ENCODE data around the gene UTS2. TPM values are rescaled to one million over a fixed set of nuclear protein-coding genes. Genes with fewer than 3 reads are reported as not detected.

The UTS2 gene
- total RNA-seq, 2 experiments from 2014 or later: 1.6 to 2.0 TPM

DNA sequence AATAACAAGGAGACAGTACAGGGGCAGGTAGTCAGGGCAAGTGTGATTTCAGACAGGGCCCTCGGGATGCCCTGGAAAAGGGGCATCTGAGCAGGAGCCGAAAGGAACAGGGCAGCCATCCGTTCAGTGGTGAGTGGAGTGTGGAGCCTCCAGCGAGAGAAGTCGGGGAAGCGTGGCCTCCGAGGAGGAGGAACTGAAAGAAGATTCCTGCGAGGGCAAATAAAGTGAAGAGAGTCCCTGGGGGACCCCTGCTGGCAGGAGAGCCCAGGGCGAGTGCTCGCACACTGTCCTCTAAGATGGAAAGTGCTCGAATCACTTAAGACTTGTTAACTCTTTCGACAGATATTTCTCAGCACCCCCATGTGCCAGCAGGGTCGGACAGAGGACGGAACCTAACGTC, 3.5 kb upstream of the UTS2 start:
- Mint-ChIP-seq H3K9me3 (no peaks in the 10 kb centered on the region), H3K27ac (no peak overlapping the region), H3K27me3 (peaks cover 13% of the 10 kb centered on the region), H3K36me3 (no peaks in the 10 kb centered on the region), H3K4me1 (peaks cover 3% of the 10 kb centered on the region), H3K4me3 (peak overlapping the region; percentile 56)
- ATAC-seq (ENCODE audit: low read depth): no peak
- no peak for DNase-seq
- POLR2A ChIA-PET: no interaction called here

DNA sequence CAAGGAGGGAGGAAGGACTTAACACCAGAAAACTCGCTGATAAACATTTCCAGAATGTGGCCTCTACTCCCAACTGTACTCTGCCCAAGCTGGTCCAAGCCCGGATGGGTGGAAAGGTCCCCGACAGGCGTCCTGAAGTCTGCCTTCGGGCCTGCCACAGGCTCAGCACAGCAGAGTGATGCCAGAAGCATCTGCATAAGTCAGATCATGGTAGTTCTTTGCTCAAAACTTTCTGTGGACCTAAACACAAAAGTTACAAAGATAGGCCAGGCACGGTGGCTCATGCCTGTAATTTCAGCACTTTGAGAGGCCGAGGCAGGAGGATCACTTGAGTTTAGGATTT, 790 bp upstream of the UTS2 start:
- DNase-seq (no peak), ATAC-seq (ENCODE audit: low read depth) (no peak)
- Mint-ChIP-seq H3K27ac (no peak overlapping the region), H3K36me3 (no peaks in the 10 kb centered on the region), H3K4me3 (no peak overlapping the region), H3K27me3 (peaks cover 20% of the 10 kb centered on the region), H3K4me1 (peaks cover 3% of the 10 kb centered on the region), H3K9me3 (no peaks in the 10 kb centered on the region)
- POLR2A ChIA-PET: no interaction called here

DNA sequence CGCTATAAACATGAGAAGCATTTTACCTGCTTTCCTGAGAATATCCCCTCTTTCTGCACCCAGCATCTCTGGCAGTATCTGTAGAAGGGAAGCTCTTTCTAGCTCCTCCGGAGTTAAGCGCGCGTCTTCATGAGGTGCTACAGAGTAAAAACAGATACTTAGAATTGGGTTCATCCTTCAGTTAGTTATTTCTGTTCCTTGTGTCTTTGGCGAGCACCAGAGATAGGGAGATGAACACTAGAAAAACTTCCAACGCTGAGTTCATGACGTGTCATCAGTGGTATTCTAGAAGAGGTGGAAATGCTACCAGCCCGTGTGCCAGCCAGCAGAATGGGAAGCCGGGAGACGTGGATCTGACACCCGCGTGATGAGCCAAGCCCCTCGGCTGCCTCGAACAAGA, 2.1 kb downstream of the UTS2 start:
- Mint-ChIP-seq H3K9me3 (no peaks in the 10 kb centered on the region), H3K36me3 (no peaks in the 10 kb centered on the region), H3K27me3 (peaks cover 17% of the 10 kb centered on the region), H3K27ac (no peak overlapping the region), H3K4me1 (no peaks in the 10 kb centered on the region), H3K4me3 (no peak overlapping the region)
- DNase-seq (no peak), ATAC-seq (ENCODE audit: low read depth) (no peak)
- POLR2A ChIA-PET: no interaction called here

DNA sequence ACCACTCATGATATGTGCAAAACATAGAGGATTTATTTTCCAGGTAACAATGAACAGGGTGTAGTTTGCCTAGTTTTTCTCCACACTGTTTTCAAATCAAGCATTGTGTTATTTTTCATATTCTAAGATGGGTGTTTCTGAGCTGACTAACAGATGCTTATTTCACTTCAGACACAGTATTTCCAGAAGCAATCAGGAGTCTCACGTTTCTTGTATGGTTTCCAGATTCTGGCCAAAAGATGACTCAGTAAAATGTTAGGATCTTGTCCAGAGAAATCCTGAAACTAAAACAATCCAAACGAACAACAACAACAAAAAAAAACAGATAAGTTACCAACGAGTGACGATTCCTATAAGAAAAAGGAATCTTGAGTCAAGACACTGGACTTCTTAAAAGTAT, 5.3 kb downstream of the UTS2 start:
- Mint-ChIP-seq H3K9me3 (no peaks in the 10 kb centered on the region), H3K36me3 (no peaks in the 10 kb centered on the region), H3K4me1 (peaks cover 7% of the 10 kb centered on the region), H3K27me3 (peaks cover 12% of the 10 kb centered on the region), H3K27ac (no peak overlapping the region), H3K4me3 (no peak overlapping the region)
- DNase-seq (no peak), ATAC-seq (ENCODE audit: low read depth) (no peak)
- POLR2A ChIA-PET: no interaction called here

DNA sequence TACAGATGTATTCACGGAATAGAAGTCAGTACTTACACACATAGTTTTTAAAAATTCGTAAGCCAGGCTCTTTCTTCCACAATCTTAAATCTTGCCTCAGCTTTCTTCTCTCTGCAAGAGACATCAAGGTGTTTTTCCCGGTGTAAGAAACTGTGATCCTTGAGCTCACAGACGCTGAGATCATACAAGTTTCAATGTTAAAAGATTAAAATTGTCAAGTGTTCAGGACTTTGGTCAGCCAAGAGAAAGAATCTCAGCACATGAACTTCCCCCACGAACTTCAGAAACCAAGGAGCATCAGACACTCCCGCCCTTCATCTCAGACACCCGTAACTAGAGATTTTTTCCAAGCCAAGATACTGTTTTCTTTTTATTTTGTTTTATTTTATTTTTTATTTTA, 6.2 kb downstream of the UTS2 start:
- H3K9me3 Mint-ChIP-seq: no peaks in the 10 kb centered on the region
- POLR2A ChIA-PET: no interaction called here
- H3K36me3 Mint-ChIP-seq: no peaks in the 10 kb centered on the region
- H3K4me3 Mint-ChIP-seq: no peak overlapping the region
- peaks cover 12% of the 10 kb centered on the region for H3K27me3 Mint-ChIP-seq
- no peak for DNase-seq
- H3K4me1 Mint-ChIP-seq: peaks cover 12% of the 10 kb centered on the region
- ATAC-seq (ENCODE audit: low read depth): no peak
- no peak overlapping the region for H3K27ac Mint-ChIP-seq

DNA sequence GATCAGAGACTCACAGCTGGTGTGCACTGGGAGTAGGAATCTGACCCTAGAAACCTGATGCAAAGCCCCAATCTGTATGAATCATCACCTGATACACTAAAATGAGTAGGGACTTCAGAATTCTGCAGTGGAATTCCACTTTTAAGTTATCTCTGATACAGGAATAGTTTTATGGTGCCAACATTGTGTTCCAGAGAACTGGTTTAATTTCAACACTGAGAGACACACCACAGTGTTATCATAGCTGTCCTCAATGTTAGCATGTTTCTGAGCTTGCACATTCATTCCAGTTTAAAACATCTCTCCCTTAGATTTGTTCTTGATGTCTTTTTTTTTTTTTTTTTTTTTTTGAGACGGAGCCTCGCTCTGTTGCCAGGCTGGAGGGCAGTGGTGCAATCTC, 7.1 kb downstream of the UTS2 start:
- Mint-ChIP-seq H3K36me3 (peaks cover 1% of the 10 kb centered on the region), H3K9me3 (no peaks in the 10 kb centered on the region), H3K27me3 (peaks cover 12% of the 10 kb centered on the region), H3K27ac (no peak overlapping the region), H3K4me3 (no peak overlapping the region), H3K4me1 (peaks cover 12% of the 10 kb centered on the region)
- ATAC-seq (ENCODE audit: low read depth): no peak
- no peak for DNase-seq
- POLR2A ChIA-PET: no interaction called here

DNA sequence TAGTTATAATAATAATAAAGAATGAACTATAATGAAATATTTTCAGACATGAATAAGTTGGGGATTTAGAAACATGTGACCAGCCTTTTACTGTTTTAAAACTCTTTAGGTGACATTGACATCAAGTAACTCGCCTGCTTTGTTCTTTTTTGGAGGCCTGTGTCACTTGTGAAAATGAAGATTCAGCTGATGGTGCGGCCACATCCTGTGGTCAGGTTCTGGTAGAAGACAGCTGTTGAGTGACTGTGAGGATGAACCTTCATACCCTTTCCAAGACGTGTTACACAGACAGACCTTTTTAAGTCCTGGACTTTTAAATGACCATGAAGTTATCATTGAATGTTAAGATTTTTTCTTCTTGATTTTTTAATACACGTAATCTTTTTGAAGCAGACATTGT, 10.3 kb downstream of the UTS2 start:
- H3K27ac Mint-ChIP-seq: no peak overlapping the region

DNA sequence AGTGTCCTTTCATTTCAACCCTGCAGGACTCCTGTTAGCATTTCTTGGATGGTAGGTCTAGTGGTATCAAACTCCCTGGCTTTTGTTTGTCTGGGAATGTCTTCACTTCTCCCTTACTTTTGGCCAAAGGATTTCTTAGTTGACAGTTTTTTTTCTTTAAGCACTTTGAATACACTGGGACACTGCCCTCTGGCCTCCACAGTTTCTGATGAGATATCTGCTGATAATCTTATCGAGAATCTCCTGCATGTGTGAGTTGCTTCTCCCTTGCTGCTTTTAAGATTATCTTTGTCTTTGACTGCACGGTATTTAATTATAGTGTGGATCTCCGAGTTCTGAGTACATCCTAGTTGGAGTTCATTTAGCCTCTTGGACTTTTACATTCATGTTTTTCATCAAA, 13.3 kb downstream of the UTS2 start:
- POLR2A ChIA-PET: no interaction called here
- Mint-ChIP-seq H3K27me3 (no peaks in the 10 kb centered on the region), H3K36me3 (peaks cover 30% of the 10 kb centered on the region), H3K4me1 (peaks cover 12% of the 10 kb centered on the region), H3K4me3 (no peak overlapping the region), H3K27ac (no peak overlapping the region), H3K9me3 (peaks cover 11% of the 10 kb centered on the region)
- ATAC-seq (ENCODE audit: low read depth): no peak
- no peak for DNase-seq

More for the DNA sequence above, 10.3 kb downstream of the UTS2 start:
- Mint-ChIP-seq H3K4me1 (peaks cover 12% of the 10 kb centered on the region), H3K4me3 (no peak overlapping the region), H3K27me3 (peaks cover 4% of the 10 kb centered on the region), H3K9me3 (peaks cover 5% of the 10 kb centered on the region), H3K36me3 (peaks cover 20% of the 10 kb centered on the region)
- ATAC-seq (ENCODE audit: low read depth) (peak; percentile 39), DNase-seq (peak; percentile 43)
- POLR2A ChIA-PET: interaction anchor here (0.7 kb wide), 1 partner anchor 60 kb away, joined by 3 read pairs; no protein-coding TSS in a partner anchor

DNA sequence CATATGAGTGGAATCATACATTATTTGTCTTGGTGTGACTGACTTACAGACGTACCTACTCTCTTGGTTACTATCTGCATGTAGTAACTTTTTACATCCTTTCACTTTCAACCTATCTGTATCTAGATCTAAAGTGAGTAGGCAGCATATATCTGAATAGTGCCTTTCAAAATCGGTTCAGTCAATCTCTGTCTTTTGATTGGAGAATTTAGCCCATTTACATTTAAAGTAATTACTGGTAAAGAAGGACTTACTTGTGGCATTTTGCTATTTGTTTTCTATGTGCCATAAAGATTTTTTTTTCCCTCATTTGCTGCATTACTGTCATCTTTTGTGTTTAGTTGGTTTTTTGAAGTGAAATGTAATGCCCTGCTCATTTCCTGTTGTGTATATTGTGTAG, 14.2 kb downstream of the UTS2 start:
- Mint-ChIP-seq H3K9me3 (peaks cover 11% of the 10 kb centered on the region), H3K36me3 (peaks cover 30% of the 10 kb centered on the region), H3K4me1 (peaks cover 12% of the 10 kb centered on the region), H3K27ac (no peak overlapping the region), H3K27me3 (no peaks in the 10 kb centered on the region), H3K4me3 (no peak overlapping the region)
- DNase-seq (no peak), ATAC-seq (ENCODE audit: low read depth) (no peak)
- POLR2A ChIA-PET: no interaction called here

DNA sequence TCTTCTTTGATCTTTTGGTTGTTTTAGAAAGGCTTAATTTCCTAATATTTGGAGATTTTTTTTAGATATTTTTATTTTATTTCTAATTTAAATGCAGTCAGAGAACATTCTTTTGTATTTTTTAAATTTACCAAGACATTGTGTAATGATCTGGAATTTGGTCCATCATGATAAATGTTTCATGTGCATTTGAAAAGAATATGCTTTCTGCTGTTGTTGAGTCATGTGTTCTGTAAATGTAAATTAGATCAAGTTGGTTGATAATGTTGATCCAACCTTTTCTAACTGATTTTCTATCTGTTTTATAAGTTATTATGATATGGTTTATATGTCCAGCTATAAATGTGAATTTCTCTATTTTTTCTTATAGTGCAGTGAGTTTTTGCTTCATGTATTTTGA, 19.8 kb downstream of the UTS2 start:
- H3K27me3 Mint-ChIP-seq: no peaks in the 10 kb centered on the region
- H3K36me3 Mint-ChIP-seq: peaks cover 11% of the 10 kb centered on the region
- DNase-seq: no peak
- H3K4me3 Mint-ChIP-seq: no peak overlapping the region
- ATAC-seq (ENCODE audit: low read depth): no peak
- peaks cover 6% of the 10 kb centered on the region for H3K9me3 Mint-ChIP-seq
- no peak overlapping the region for H3K27ac Mint-ChIP-seq
- H3K4me1 Mint-ChIP-seq: peaks cover 8% of the 10 kb centered on the region
- POLR2A ChIA-PET: no interaction called here

DNA sequence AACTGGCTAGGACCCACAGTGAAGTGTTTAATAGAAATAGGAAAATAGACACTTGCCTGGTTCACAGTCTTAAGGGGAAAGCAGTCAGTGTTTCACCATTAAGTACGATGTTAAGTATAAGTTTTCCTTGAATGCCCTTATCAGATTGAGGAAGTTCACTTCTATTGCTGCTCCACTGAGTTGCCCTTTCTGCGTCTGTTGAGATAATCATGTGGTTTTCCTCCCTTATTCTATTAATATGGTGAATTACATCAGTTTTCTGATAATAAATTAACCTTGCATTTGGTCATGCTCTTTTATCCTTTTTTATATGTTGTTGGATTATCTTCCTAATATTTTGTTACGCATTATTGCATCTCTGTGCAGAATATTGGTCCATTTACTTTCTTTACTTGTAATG, 21.4 kb downstream of the UTS2 start:
- H3K9me3 Mint-ChIP-seq: peaks cover 4% of the 10 kb centered on the region
- peaks cover 6% of the 10 kb centered on the region for H3K36me3 Mint-ChIP-seq
- POLR2A ChIA-PET: no interaction called here
- H3K4me3 Mint-ChIP-seq: no peak overlapping the region
- ATAC-seq (ENCODE audit: low read depth) (no peak), DNase-seq (no peak)
- H3K27ac Mint-ChIP-seq: no peak overlapping the region
- H3K27me3 Mint-ChIP-seq: no peaks in the 10 kb centered on the region
- peaks cover 8% of the 10 kb centered on the region for H3K4me1 Mint-ChIP-seq

DNA sequence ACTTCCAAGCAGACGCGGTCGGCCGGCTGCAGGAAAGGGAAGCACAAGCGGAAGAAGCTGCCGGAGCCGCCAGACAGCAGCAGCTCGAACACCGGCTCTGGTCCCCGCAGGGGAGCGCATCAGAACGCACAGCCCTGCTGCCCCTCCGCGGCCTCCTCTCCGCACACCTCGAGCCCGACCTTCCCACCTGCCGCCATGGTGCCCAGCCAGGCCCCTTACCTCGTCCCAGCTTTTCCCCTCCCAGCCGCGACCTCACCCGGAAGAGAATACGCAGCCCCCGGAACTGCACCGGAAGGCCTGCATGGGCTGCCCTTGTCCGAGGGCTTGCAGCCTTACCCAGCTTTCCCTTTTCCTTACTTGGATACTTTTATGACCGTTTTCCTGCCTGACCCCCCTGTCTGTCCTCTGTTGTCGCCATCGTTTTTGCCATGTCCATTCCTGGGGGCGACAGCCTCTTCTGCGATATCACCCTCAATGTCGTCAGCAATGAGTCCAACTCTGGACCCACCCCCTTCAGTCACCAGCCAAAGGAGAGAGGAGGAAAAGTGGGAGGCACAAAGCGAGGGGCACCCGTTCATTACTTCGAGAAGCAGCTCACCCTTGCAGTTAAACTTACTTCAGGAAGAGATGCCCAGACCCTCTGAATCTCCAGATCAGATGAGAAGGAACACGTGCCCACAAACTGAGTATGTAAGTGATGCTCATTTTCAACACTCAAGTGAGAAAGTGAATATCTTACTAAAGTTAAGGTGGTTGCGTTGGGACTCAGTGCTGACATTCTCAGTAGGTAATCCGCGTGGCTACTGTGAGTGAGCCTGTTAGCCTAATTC, 25.5 kb downstream of the UTS2 start:
- peak; percentile 76 for ATAC-seq (ENCODE audit: low read depth)
- Mint-ChIP-seq H3K36me3 (no peaks in the 10 kb centered on the region), H3K27me3 (no peaks in the 10 kb centered on the region), H3K9me3 (no peaks in the 10 kb centered on the region), H3K4me3 (peak overlapping the region; percentile 92), H3K4me1 (peaks cover 8% of the 10 kb centered on the region), H3K27ac (peak overlapping the region; percentile 91)
- POLR2A ChIA-PET: no interaction called here
- DNase-seq: peak; percentile 48

DNA sequence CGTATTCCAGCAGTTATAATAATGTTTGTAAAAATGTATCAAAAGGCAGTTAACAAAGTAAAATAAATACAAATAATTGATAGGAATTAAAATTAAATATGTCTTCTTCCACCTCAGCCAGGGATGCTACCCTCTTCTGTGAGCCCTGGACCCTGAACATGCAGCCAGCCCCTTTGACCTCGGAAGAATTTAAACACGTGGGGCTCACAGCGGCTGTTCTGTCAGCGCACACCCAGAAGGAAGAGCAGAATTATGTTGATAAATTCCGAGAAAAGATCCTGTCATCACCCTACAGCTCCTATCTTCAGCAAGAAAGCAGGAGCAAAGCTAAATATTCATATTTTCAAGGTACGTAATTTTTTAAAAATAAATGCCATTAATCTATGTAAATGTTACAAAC, 26.5 kb downstream of the UTS2 start:
- Mint-ChIP-seq H3K4me3 (peak overlapping the region; percentile 92), H3K36me3 (no peaks in the 10 kb centered on the region)

DNA sequence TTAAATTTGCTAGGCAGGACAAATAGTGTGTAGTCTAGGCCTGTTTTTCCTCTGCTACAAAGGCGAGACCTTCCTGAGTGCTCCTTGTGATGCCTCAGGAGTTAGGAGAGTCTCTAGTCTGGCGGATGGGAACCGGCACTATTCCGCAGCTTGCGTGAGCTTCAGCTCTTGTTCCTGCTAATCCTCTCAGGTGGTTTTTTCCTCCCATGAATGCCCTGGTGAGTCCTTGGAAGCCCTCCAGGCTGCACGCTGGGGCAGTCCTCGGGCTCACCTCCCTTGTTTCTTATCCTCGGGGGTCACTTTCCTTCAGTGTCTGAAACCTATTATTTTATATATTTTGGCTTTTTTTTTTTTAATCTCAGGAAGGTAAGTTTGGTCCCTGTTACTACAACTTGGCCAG, 28.2 kb downstream of the UTS2 start:
- peaks cover 4% of the 10 kb centered on the region for H3K36me3 Mint-ChIP-seq
- no peak for ATAC-seq (ENCODE audit: low read depth)
- no peak overlapping the region for H3K4me3 Mint-ChIP-seq
- H3K27ac Mint-ChIP-seq: no peak overlapping the region
- H3K27me3 Mint-ChIP-seq: no peaks in the 10 kb centered on the region
- POLR2A ChIA-PET: no interaction called here
- no peak for DNase-seq
- H3K9me3 Mint-ChIP-seq: no peaks in the 10 kb centered on the region
- peaks cover 6% of the 10 kb centered on the region for H3K4me1 Mint-ChIP-seq

More for the DNA sequence above, 26.5 kb downstream of the UTS2 start:
- no peaks in the 10 kb centered on the region for H3K27me3 Mint-ChIP-seq
- no peak overlapping the region for H3K27ac Mint-ChIP-seq
- POLR2A ChIA-PET: no interaction called here
- ATAC-seq (ENCODE audit: low read depth): no peak
- no peaks in the 10 kb centered on the region for H3K9me3 Mint-ChIP-seq
- DNase-seq: no peak
- peaks cover 8% of the 10 kb centered on the region for H3K4me1 Mint-ChIP-seq

All from activated naive CD8-positive, alpha-beta T cell treated with anti-CD3 and anti-CD28 coated beads, Interleukin-2, amount 10 ng/mL, durations not matched to agents 7 days and 5 days (primary cell).